GM21786 (cell line): ENCODE measurements around the gene DEGS1.

ENCODE experiments used
- ATAC-seq: cut with Tn5 transposase; IDR thresholded peaks from one replicate; pipeline ENCODE4 v1.9.1; 2021; ENCODE audit not compliant: unreplicated experiment

The DEGS1 gene

DNA sequence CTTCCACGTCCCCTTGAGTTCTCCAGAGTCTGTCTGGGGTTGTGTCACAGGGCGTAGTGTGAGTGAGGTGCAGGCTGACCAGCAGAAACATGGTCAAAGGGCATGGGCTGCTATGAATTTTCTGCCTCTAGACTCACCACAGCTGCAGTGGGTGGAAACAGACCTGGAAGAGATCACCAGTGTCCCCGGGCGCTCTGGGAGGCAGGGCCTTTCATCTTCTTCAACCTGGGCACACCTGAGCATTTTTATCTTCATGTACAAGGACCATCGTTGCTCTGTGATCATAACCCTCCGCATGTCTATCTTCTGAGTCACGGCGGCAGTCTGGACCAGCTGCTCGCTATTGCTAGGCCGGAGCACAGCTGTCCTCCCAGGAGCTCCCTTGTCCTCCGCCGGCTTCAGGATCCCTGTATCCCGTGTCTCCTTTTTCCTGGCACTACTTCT is 29.6 kb downstream of the DEGS1 start:
- ATAC-seq, result no peak

DNA sequence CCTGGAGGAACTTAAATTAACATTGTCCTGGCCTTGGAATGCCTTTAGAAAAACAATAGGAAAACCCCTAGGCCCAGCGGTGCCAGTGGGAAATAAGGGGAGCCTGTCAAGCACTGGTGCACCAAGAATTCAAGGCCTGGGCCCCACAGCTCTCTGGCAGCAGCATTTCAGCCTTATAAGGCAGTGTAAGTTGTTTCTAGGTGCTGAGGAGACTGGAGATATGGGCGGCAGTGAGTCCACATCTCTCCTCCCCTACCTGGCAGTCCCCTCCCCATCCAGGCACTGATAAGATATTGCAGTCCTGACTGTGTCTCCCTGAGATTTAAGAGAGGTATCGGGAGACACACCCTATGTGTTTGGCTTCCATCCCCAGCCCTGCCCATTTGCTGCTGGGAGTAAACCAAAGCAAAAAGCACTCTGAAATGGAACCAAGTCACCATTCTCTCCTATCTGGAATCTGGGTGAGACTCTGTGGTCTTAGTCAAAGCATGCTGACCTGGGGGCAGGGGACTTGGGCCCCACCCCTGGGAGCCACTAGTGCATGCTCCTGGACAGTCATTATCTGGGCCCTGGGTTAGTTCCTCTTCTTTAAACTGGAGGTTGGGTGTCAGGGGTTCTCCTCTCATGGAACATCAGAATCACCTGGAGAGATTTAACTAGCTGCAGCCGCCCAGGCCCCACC is 30.5 kb downstream of the DEGS1 start:
- ATAC-seq, result no peak

DNA sequence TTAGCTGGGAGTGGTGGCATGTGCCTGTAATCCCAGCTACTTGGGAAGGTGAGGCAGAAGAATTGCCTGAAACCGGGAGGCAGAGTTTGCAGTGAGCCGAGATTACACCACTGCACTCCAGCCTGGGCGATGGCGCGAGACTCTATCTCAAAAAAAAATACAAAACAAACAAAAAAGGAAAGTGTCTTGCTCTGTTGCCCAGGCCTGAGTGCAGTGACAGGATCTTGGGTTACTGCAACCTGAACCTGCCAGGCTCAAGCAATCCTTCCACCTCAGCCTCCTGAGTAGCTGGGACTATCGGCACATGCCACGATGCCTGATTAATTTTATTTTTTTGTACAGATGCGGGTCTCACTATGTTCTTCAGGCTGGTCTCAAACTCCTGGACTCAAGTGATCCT is 33.3 kb downstream of the DEGS1 start:
- ATAC-seq, result no peak

DNA sequence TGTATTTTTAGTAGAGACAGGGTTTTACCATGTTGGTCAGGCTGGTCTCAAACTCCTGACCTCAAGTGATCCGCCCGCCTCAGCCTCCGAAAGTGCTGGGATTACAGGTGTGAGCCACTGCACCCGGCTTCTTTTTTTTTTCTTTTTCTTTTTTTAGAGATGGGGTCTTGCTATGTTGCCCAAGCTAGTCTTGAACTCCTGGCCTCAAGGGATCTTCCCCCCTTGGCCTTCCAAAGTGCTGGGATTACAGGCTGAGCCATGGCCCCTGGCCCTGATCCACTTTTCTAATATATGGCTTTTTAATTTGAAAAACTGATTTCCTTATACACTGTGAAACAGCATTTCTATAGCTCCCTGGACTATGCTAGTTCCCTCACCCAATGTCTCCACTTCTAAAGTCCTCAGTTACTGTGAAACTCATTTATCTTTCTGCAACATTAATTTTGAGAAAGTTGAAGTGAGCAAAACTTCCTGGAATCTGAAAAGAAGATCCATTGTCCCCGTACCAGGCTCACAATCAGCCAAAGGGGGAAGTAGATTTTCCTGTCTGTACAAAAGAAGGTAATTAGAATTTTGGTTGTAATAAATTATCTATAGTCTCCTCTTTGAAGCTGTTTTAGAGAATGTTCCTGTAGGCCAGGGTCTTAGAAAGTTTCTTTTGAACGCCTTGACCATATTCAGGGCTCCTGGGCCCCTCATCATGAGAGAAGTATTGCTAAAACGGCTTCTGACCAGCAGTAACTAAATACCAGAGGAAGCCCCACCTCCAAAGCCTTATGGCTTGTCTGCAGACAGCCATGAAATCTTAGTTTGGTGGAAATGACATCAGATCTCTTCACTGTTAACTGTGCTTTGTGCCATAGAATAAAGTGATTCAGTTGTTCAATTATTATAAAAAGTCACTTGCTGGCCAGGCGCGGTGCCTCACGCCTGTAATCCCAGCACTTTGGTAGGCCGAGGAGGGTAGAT is 34.9 kb downstream of the DEGS1 start:
- ATAC-seq, result no peak

DNA sequence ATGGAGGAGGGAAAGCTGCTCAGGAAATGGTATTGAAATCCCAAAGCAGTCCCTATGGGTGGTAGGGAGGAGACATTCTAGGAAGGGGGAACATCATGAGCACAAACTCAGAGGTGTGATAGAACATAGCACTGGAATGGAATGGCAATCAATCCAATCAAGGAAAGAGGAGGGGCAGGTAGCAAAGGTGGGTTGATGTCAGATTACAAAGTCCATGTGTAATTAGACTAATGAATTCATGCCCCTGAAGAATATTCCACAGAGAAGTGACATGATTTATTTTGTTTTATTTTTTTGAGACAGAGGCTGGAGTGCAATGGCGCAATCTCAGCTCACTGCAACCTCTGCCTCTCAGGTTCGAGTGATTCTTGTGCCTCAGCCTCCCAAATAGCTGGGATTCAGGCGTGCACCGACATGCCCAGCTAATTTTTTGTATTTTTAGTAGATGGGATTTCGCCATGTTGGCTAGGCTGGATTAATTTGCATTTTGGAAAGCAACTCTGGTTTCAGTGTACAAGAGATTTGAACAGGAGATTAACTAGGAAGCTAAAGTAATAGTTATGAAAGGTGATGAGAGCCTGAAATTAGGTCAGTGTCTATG is 36.1 kb downstream of the DEGS1 start:
- no peak for ATAC-seq

DNA sequence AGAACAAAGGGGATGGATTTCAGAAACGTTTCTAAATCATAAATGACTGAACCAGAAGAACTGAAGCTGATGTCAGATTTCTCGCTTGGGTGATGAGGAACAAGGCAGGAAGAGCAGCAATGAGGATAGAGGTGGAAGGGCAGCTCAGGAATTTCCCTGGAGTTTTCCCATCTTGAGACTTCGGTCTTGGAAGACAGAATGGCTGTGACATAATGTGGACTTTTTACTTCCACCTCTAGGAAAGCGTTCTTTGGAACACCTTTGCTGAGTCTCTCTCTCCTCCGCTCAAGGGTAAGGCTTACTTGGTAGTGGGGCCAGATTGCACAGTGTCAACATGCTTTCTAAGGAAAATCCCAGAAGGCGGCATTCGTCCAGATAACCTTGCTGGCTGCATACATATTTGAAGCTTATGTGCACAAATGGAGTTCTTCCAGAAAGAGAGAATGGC is 36.6 kb downstream of the DEGS1 start:
- no peak for ATAC-seq

DNA sequence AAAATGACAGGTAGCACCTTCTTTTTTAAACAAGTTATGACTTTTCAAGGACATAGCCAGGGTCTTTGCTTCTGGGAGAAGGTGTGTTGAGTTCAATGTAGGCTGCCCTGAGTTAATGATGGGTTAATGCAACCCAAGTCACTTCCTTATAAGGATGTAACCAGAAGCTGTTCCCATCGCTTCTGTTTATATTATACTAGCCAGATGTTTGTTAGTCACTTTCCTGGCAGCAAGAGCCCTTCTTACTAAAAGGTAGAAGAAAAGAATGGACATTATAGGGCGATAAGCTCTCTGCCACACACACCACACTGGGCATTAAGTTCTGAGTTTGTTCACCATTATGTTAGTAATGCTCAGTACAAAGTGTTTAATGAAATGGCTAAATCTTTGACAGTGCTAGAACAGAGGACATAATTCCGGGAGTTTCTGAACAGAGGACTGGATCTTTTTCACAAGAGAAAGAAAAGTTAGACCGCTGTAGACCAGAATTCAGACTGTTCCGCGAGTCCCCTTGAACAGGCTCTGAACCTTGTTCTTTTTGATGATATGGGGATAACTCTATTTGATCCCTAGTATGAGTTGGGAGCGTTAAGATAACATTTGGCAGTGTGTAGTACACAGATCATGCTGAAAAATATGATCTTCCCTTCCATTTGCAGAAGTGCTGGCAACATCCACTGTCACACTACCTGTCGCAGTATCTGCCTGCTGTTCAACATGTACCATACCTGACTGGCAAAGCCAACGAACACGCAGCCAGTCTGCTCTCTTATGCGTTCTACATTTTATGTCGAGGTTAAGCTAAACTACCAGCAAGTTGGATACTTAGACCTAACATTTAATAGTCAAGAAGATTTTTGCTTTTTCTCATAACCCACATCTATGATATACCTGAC is 41.0 kb downstream of the DEGS1 start:
- no peak for ATAC-seq

DNA sequence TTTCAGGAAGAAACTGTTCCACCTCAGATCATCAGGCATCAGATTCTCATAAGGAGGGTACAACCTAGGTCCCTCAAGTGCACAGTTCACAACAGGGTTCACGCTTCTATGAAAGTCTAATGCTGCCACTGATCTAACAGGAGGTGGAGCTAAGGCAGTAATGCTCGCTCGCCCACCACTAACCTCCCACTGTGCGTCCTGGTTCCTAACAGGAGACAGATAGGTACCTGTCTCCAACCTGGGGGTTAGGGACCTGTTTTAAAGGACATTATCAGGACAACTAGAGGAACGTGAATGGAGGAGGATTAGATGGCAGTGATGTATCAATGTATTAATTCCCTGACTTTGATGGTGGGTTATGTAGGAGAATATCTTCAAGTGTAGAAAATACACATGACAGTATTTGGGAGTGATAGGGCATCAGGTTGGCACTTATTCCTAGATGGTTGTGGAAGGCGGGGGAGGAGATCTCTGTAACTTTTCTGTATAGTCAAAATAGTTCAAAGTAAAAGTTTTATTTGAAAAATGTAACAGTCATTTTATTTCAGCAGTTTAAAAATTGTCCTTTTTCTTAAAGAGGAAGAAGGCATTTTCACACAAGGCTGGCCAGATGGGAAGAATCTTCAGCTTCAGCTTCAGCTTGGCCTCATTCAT is 43.9 kb downstream of the DEGS1 start:
- no peak for ATAC-seq

DNA sequence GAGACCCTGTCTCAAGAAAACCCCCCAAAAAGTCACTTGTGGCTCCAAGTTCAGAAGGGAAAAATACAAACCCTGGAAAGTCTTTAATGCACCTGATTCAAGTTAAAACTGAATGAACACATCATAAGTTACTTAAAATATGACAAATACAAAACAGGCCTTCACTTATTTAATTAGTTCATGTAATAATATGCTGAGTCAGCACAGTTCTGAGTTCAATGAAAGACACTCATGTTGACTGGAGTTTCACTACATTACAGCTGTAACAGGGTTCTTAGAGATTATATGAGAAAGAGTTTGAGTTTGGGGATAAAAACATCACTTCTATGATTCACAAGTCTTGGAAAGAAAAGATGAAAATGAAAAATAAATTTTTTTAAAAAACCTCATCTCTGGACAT is 51.0 kb downstream of the DEGS1 start:
- no peak for ATAC-seq

DNA sequence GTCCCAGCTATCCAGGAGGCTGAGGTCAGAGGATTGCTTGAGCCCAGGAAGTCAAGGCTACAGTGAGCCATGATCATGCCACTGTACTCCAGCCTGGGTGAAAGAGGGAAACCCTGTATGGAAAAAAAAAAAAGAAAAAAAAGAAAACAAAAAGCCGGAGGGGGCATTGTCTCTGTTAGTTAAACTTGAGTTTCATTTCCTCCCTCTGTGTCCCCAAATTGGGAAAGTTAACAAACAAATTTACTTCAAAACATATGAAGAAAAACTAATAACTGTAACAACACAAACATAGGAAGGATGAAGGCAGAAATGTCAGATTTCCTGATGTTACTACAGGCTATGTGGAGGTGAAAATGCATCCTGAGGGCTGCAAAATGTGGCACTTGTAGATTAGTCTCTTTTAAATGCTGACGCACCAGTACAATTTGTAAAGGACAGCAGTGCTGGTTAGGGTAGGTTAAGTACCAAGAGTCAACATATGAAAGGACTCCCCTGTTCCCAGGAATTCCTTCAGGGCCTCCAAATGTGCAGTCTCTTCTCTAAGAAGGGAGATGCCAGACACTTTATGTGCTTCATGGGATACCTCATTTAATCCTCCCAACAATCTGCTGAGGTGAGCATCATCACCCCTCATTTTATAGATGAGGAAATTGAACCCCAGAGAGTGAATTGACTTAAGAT is 52.9 kb downstream of the DEGS1 start:
- no peak for ATAC-seq

DNA sequence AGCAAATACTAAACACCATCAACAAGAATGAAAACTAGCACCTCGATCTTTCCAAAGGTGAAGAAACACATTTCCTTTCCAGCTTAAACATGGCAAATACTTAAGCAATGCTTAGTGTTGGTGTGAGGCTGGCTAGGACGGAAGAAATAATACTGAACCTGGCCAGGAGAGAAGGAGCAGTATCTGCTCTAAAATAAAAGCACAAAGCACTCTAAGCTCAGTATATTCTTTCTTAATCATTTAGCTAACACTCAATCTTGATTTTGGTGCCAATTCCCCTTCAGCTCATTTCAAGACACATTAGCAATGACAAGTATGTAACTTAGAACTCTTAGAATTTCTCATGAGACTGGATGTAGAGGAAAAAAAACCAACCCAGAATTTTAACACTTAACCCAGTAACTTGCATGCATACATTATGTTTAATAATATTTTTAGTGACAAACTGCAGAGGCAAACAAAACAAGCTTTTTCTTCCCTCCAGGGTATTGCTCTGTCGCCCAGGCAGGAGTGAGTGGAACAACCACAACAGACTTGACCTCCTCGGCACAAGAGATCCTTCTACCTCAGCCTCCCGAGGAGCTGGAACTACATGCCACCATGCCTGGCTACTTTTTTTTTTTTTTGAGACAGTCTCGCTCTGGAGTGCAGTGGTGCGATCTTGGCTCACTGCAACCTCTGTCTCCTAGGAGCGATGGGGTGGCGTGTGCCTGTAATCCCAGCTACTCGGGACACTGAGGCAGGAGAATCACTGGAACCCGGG is 54.3 kb downstream of the DEGS1 start:
- ATAC-seq, result no peak

DNA sequence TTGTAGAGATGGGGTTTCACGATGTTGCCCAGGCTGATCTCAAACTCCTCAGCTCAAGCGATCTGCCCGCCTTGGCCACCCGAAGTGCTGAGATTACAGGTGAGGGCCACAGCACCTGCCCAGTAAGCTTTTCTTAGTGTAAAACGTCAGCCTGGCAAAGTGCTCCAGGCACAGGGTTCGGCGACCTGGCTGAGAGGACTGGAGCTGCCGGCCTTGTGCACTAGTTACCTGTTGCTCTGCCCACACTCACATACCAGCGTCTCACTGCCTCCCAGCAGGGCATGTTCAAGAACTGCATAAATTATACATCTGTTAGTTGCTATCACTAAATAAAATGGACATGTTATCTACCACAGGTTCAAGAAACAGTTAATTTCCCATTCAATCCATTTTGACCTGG is 55.2 kb downstream of the DEGS1 start:
- ATAC-seq, result no peak

DNA sequence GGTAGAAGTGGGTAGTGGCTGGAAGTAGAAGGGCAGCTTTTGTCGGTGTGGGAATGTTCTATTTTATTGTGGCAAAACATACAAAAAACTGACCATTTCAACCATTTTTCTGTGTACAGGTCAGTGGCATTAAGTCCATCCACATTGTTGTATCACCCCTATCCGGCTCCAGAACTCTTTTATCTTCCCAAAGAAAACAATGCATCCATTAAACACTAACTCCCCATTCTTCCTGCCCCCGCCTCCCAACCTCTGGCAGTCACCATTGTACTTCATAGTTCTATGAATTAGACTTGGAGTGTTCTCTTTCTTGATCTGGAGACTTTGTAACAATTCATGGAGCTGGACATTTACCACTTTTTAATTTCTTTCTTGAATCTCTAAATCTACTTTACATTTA is 55.7 kb downstream of the DEGS1 start:
- no peak for ATAC-seq
